ENCODE measurements around the gene AEBP2.

DNA sequence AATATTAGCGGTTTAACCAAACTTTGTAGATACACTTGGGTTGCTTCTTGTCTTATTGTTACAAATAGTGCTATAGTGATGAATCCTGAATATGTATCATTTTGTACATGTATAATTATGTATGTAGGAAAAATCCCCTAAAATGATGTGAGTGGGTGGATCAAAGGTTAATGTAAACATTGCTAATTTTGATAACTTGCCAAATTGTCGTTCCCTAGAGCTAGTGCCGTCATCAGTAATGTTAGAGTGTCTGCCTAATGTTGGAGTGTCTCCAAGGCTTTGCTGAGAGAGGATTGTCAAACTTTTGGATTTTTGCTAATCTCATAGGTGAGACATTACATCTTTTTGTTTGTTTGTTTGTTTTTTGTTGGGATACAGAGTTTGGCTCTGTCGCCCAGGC, 44.4 kb downstream of the AEBP2 start:
- TF ChIP-seq, protein P1, sequence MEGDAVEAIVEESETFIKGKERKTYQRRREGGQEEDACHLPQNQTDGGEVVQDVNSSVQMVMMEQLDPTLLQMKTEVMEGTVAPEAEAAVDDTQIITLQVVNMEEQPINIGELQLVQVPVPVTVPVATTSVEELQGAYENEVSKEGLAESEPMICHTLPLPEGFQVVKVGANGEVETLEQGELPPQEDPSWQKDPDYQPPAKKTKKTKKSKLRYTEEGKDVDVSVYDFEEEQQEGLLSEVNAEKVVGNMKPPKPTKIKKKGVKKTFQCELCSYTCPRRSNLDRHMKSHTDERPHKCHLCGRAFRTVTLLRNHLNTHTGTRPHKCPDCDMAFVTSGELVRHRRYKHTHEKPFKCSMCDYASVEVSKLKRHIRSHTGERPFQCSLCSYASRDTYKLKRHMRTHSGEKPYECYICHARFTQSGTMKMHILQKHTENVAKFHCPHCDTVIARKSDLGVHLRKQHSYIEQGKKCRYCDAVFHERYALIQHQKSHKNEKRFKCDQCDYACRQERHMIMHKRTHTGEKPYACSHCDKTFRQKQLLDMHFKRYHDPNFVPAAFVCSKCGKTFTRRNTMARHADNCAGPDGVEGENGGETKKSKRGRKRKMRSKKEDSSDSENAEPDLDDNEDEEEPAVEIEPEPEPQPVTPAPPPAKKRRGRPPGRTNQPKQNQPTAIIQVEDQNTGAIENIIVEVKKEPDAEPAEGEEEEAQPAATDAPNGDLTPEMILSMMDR (conservative IDR thresholded peaks at IDR 0.05; ENCODE audit: low read depth, low read length) = no peak
- TF ChIP-seq SMC3 (IDR thresholded peaks at IDR 0.05; ENCODE audit: low read depth, low read length) = no peak
- no peak for TF ChIP-seq BHLHE40 (IDR thresholded peaks at IDR 0.05; ENCODE audit: low read depth, low read length)
- TF ChIP-seq CHD1 (IDR thresholded peaks at IDR 0.05; ENCODE audit: low read depth, low read length) = no peak
- TF ChIP-seq POLR2A (IDR thresholded peaks at IDR 0.05; ENCODE audit: low read depth, low read length) = no peak
- TF ChIP-seq RFX5 (IDR thresholded peaks at IDR 0.05; ENCODE audit: low read depth, low read length) = no peak
- no peak for TF ChIP-seq RAD21 (IDR thresholded peaks at IDR 0.05; ENCODE audit: low read length)
- TF ChIP-seq MXI1 (IDR thresholded peaks at IDR 0.05; ENCODE audit: borderline replicate concordance, low read depth, low read length) = no peak
- no peak for TF ChIP-seq RCOR1 (IDR thresholded peaks at IDR 0.05; ENCODE audit: insufficient replicate concordance, low read length)
- TF ChIP-seq, protein P2, sequence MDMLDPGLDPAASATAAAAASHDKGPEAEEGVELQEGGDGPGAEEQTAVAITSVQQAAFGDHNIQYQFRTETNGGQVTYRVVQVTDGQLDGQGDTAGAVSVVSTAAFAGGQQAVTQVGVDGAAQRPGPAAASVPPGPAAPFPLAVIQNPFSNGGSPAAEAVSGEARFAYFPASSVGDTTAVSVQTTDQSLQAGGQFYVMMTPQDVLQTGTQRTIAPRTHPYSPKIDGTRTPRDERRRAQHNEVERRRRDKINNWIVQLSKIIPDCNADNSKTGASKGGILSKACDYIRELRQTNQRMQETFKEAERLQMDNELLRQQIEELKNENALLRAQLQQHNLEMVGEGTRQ (IDR thresholded peaks at IDR 0.05; ENCODE audit: low read depth, low read length) = no peak
- no peak for TF ChIP-seq CEBPB (IDR thresholded peaks at IDR 0.05; ENCODE audit: low read depth, low read length)

Measured in IMR-90 (cell line).